Ovary (tissue), 3 donors: Measurements from ENCODE around the gene DHX38.

ENCODE experiments used
- EP300 ChIP-seq: sonication (generic); formaldehyde crosslinking; IDR thresholded peaks from one replicate; pipeline ENCODE4 v1.6.1; 2017; ENCODE audit warnings: antibody characterized with exemption
- POLR2A ChIP-seq: fragments of 450-650 bp; IDR thresholded peaks from one replicate; pipeline ENCODE4 v1.6.1; 2017; ENCODE audit warnings: antibody characterized with exemption, mild to moderate bottlenecking, moderate library complexity
- TF ChIP-seq, protein P1 (sequence below), 3 donors: fragments of 450-650 bp in 2 of 3; fragments of 200-600 bp in 1 of 3; IDR thresholded peaks; one replicate each; pipeline versions ENCODE4 v1.5.1 to v1.8.0; 2016 to 2022; ENCODE audit warnings: antibody characterized with exemption in 3 of 3, mild to moderate bottlenecking in 1 of 3
- donor health status: DM: no; HTN: no; CAD: no.

DNA sequence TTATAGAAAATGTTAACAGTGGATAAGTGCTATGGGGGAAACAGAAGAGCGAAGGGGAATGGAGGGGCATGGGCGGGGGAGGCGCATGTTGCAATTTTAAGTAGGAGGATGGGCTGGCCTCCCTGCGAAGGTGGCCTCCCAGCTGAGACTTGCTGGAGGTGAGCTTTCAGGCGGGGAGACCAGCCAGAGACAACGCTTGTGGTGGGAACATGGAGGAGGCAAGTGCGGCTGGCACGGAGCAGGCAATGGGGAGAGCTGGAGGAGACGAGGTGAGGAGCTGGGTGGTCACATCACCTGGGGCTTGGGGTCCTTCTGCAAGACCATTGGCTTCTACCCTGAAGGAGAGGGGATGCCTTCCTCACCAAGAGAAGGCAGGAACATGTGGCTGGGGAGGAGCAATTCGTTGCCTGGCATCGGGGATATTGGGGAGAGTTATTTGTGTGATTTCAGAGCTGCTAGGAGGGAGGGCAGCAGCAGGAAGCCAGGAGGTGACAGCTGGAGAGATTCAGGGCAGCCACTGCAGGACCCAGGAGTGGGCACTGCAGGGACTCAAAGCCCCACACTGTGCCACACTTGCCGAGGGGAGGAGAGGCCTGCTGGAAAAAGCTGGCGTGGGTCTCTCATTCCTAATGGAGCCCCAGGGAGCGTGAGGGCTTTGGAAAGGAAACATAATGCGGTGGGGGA is 43.9 kb downstream of the DHX38 start:
- TF ChIP-seq POLR2A: no peak
- TF ChIP-seq, protein P1, sequence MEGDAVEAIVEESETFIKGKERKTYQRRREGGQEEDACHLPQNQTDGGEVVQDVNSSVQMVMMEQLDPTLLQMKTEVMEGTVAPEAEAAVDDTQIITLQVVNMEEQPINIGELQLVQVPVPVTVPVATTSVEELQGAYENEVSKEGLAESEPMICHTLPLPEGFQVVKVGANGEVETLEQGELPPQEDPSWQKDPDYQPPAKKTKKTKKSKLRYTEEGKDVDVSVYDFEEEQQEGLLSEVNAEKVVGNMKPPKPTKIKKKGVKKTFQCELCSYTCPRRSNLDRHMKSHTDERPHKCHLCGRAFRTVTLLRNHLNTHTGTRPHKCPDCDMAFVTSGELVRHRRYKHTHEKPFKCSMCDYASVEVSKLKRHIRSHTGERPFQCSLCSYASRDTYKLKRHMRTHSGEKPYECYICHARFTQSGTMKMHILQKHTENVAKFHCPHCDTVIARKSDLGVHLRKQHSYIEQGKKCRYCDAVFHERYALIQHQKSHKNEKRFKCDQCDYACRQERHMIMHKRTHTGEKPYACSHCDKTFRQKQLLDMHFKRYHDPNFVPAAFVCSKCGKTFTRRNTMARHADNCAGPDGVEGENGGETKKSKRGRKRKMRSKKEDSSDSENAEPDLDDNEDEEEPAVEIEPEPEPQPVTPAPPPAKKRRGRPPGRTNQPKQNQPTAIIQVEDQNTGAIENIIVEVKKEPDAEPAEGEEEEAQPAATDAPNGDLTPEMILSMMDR (IDR thresholded peaks at IDR 0.05): no peak
- no peak for TF ChIP-seq EP300
